ENCODE measurements around the gene PTGDR.

DNA sequence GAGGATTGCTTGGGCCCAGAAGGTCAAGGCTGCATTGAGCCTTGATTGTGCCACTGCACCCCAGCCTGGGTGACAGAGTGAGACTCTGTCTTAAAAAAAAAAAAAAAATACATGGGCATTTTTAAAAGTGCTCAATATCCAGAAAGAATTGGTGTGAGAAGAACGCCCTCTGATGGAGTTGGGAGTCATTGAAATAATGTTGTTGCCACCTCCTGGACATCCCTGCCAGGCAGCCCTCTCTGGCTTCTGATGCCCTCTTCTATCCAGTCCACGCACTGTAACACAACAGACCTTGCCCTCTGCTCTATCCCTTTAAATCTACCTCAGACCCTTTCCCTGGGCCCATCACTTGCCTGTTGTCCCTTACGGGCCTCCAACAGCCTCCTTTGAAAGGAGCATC is 4.9 kb downstream of the PTGDR start:
- TF ChIP-seq POLR2A (IDR thresholded peaks at IDR 0.05; ENCODE audit: low read depth, low read length) (no peak), TAF1 (IDR thresholded peaks at IDR 0.05; ENCODE audit: borderline replicate concordance, low read depth, low read length) (no peak), POLR2AphosphoS5 (IDR thresholded peaks at IDR 0.05; ENCODE audit: low read depth, low read length) (no peak)

Measured in GM12892 (cell line).